HG03097 (cell line): ENCODE measurements around the gene PSMC3IP.
A peak's percentile ranks its signal among the peaks of the same experiment; 100 is the strongest.
"Not testable (repeated sequence)": the region's sequence is repeated elsewhere in the genome, so short reads cannot be mapped to it uniquely, and the experiment has no call there.

Experiments
- ATAC-seq: cut with Tn5 transposase; IDR thresholded peaks from one replicate; pipeline ENCODE4 v1.9.1; 2021; ENCODE audit not compliant: unreplicated experiment, low FRiP score

Gene PSMC3IP

GRCh38 chr17:42562388-42563142 is 15.0 kb downstream of the PSMC3IP start:
- ATAC-seq, result no peak

- peak; percentile 47 for ATAC-seq
Measured at GRCh38 chr17:42561897-42562387, 15.6 kb downstream of the PSMC3IP start, which contains the start of gene COASY. Gene COASY, plus strand, starts transcription at chr17:42562148. Its CDS starts 475 bp downstream, at chr17:42562623.

DNA sequence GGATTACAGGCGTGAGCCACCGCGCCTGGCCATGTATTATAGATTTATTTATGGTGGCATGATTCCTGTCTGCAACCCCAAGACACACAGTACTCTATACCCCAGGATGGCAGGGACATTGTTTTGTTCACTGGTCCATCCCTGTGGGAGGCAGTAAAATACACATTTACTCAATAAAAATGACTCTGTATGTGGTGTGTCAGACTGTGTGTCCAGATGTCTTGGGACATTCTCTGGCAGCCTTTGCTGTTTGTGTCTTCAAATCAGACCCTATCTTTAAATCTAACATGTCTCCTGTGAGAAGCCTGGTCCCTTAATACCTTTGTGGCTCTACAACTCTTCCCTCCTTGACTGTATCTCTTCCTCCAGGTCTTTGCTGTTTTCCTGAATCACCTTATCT is 17.3 kb downstream of the PSMC3IP start:
- no peak for ATAC-seq

DNA sequence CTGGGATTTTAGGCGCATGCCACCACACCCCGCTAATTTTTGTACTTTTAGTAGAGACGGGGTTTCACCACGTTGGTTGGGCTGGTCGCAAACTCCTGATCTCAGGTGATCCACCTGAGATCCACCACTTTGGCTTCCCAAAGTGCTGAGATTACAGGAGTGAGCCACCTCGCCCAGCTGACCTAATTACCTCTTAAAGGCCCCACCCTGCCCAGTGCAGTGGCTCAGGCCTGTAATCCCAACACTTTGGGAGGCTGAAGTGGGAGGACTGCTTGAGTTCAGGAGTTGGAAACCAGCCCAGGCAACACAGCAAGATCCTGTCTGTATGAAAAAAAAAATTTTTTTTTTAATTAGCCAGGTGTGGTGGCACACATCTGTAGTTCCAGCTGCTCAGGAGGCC is 18.5 kb downstream of the PSMC3IP start:
- no peak for ATAC-seq

GRCh38 chr17:42555961-42556617 is 21.4 kb downstream of the PSMC3IP start:
- ATAC-seq, result not testable (repeated sequence)

DNA sequence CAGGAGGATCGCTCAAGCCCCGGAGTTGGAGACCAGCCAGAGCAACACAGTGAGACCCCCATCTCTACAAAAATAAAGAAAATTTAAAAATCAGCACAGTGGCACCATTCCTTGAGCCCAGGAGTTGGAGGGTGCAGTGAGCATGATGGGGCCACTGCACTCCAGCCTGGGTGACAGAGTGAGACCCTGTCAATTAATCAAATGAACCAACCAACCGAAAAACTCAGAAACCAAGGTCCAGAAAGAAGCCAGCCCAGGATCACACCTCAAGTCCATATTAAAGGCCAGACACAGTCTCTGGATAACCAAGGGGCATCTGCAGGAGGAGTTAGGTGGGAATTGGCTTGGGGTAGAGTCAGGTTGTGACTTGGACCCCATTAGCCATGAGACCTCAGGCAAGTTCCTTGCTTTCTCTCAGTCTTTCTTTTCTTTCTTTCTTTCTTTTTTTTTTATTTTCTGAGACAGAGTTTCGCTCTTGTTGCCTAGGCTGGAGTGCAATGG is 22.4 kb downstream of the PSMC3IP start:
- no peak for ATAC-seq

- ATAC-seq, result peak; percentile 74
Measured at GRCh38 chr17:42554250-42555121, 23.0 kb downstream of the PSMC3IP start.

GRCh38 chr17:42553866-42554249 is 23.7 kb downstream of the PSMC3IP start:
- ATAC-seq, result no peak

- ATAC-seq, result no peak
Measured at GRCh38 chr17:42553161-42553818, 24.2 kb downstream of the PSMC3IP start.

- ATAC-seq, result not testable (repeated sequence)
Measured at GRCh38 chr17:42552736-42553135, 24.8 kb downstream of the PSMC3IP start, which contains the start of gene HSD17B1. Gene HSD17B1, plus strand, starts transcription at chr17:42552923. Its CDS starts 11 bp downstream, at chr17:42552934.

- ATAC-seq, result no peak
Measured at GRCh38 chr17:42548993-42549755, 28.4 kb downstream of the PSMC3IP start.

GRCh38 chr17:42548070-42548837 is 29.3 kb downstream of the PSMC3IP start:
- no peak for ATAC-seq

- no peak for ATAC-seq
Measured at GRCh38 chr17:42547698-42548069, 29.8 kb downstream of the PSMC3IP start.

GRCh38 chr17:42547001-42547461 is 30.5 kb downstream of the PSMC3IP start:
- no peak for ATAC-seq

DNA sequence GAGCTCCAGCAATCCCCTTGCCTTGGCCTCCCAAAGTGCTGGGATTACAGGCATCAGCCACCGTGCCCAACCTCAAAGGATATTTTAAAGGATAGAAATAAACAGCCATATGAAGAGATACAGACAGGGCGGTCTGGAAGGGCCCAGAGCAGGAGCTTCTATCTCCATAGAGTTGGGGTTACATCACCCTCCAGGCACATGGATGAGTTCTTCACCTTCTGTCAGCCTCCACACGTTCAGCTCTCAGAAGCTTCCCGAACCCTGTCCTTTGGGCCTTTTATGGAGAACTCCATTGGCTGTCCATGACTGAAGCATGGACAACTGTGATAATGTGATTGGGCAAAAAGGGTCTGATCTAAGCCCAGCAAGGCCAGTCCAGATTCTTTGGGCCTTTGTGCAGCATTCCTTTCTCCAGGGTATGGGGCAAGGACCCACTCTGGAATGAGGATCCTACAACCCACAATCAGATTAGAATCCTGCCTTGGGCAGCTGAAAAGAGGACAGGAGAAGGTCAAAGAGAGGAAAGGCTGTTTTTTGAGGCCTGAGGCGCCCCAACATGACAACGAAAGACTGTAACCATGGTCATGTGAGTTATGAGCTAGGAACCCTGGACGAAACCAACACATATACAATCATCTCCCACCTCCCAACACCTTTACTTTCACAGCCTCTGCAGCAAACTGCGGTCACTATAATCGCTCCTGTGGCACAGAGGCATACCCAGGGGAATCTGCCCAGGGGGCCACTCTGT is 31.6 kb downstream of the PSMC3IP start:
- not testable (repeated sequence) for ATAC-seq

- no peak for ATAC-seq
Measured at GRCh38 chr17:42544874-42545283, 32.6 kb downstream of the PSMC3IP start.

DNA sequence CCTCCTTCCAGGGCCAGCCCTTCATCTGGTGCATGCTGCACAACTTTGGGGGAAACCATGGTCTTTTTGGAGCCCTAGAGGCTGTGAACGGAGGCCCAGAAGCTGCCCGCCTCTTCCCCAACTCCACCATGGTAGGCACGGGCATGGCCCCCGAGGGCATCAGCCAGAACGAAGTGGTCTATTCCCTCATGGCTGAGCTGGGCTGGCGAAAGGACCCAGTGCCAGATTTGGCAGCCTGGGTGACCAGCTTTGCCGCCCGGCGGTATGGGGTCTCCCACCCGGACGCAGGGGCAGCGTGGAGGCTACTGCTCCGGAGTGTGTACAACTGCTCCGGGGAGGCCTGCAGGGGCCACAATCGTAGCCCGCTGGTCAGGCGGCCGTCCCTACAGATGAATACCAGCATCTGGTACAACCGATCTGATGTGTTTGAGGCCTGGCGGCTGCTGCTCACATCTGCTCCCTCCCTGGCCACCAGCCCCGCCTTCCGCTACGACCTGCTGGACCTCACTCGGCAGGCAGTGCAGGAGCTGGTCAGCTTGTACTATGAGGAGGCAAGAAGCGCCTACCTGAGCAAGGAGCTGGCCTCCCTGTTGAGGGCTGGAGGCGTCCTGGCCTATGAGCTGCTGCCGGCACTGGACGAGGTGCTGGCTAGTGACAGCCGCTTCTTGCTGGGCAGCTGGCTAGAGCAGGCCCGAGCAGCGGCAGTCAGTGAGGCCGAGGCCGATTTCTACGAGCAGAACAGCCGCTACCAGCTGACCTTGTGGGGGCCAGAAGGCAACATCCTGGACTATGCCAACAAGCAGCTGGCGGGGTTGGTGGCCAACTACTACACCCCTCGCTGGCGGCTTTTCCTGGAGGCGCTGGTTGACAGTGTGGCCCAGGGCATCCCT is 34.1 kb downstream of the PSMC3IP start:
- ATAC-seq, result no peak
